K562 (cell line): ENCODE data around the gene KLK3. TPM values are rescaled to one million over a fixed set of nuclear protein-coding genes. Genes with fewer than 3 reads are reported as not detected.

Experiments used
- CREBBP ChIP-seq: IDR thresholded peaks from one replicate; pipeline ENCODE4 v1.6.1; 2012; ENCODE audit warnings: low read depth, mild to moderate bottlenecking, control low read depth, inconsistent platforms, low read length
- DPF2 ChIP-seq: fragments of 450-650 bp; IDR thresholded peaks from 2 replicates; pipeline ENCODE4 v1.6.1; 2016
- GATAD2B ChIP-seq: fragments of 450-650 bp; IDR thresholded peaks from 2 replicates; pipeline ENCODE4 v1.6.1; 2017; ENCODE audit warnings: mild to moderate bottlenecking, borderline replicate concordance
- GTF2B ChIP-seq: IDR thresholded peaks from 2 replicates; pipeline ENCODE4 v1.6.1; 2011; ENCODE audit not compliant: insufficient read length; ENCODE audit errors: extremely low read depth
- HDGF ChIP-seq: fragments of 450-650 bp; IDR thresholded peaks from 2 replicates; pipeline ENCODE4 v1.6.1; 2016
- ILK ChIP-seq: fragments of 450-650 bp; IDR thresholded peaks from 2 replicates; pipeline ENCODE4 v1.6.1; 2016; ENCODE audit warnings: missing genetic modification characterization, low read depth, mild to moderate bottlenecking, missing compliant biosample characterization, moderate library complexity, borderline replicate concordance
- OTX1 ChIP-seq: fragments of 450-650 bp; formaldehyde crosslinking; IDR thresholded peaks from 2 replicates; pipeline ENCODE4 v1.4.0; 2022; ENCODE audit warnings: mild to moderate bottlenecking
- POLR2A ChIP-seq: fragments of 450-650 bp; conservative IDR thresholded peaks from 2 replicates; pipeline ENCODE4 v1.6.1; 2016
- POLR2AphosphoS5 ChIP-seq: IDR thresholded peaks from 2 replicates; pipeline ENCODE4 v1.6.1; 2011; ENCODE audit warnings: mild to moderate bottlenecking, low read depth, low read length, moderate library complexity; ENCODE audit not compliant: control insufficient read depth, insufficient read depth
- SMARCA5 ChIP-seq: fragments of 450-650 bp; IDR thresholded peaks from 2 replicates; pipeline ENCODE4 v1.6.1; 2016
- SP2 ChIP-seq: IDR thresholded peaks from 2 replicates; pipeline ENCODE4 v1.6.1; 2011; ENCODE audit warnings: mild to moderate bottlenecking, low read depth, low read length, moderate library complexity; ENCODE audit not compliant: poor library complexity, severe bottlenecking; ENCODE audit errors: extremely low read depth
- TCFL5 ChIP-seq: fragments of 250-450 bp; sonication (Bioruptor Pico); conservative IDR thresholded peaks from 2 replicates; pipeline ENCODE4 v1.6.1; 2021; ENCODE audit warnings: mild to moderate bottlenecking, moderate library complexity, matching md5 sums
- THRAP3 ChIP-seq: fragments of 450-650 bp; IDR thresholded peaks from 2 replicates; pipeline ENCODE4 v1.6.1; 2016; ENCODE audit warnings: mild to moderate bottlenecking, inconsistent platforms, borderline replicate concordance
- polyA plus RNA-seq, 8 experiments: library from polyadenylated mRNA; depleted of rRNA in 4 of 8; stranded (reverse) in 5 of 8; unstranded in 3 of 8; fragments of >200 nt; fragmentation: Nextera tagmentation in 2 of 8; fragmentation: Illumina TruSeq in 1 of 8; extraction: Ambion mirVana in 2 of 8; extraction: Trizol in 1 of 8; gene quantifications; 2 replicates each; pipeline versions ENCODE4 v1.2.1 to v1.2.3, GENCODE V29; 2011 to 2014; ENCODE audit warnings: inconsistent platforms in 1 of 8, missing spikeins in 1 of 8
- total RNA-seq, 7 experiments: library from RNA; depleted of rRNA in 6 of 7; stranded (reverse); fragments of >200 nt in 6 of 7; fragmentation: Illumina TruSeq in 2 of 7; extraction: Trizol in 2 of 7; gene quantifications; 2 replicates each; pipeline versions ENCODE4 v1.2.1 to v1.2.3, GENCODE V29; 2011 to 2021; ENCODE audit warnings: low replicate concordance in 1 of 7
- TF ChIP-seq, protein P1 (sequence below), 2 experiments: IDR thresholded peaks in 1 of 2; conservative IDR thresholded peaks in 1 of 2; 2 replicates each; pipeline ENCODE4 v1.6.1; 2016; ENCODE audit warnings: low read depth in 2 of 2, mild to moderate bottlenecking in 1 of 2, missing compliant biosample characterization in 1 of 2, missing genetic modification characterization in 1 of 2, moderate library complexity in 1 of 2
- TF ChIP-seq, protein P2 (sequence below): IDR thresholded peaks from 2 replicates; pipeline ENCODE4 v1.6.1; 2012; ENCODE audit warnings: low read depth, low read length, improper control_type of control experiment, borderline replicate concordance
- TF ChIP-seq, protein P3 (sequence below), 2 experiments: IDR thresholded peaks; 2 replicates each; pipeline ENCODE4 v1.6.1; 2011; ENCODE audit warnings: borderline replicate concordance in 1 of 2, control low read depth in 1 of 2, low read depth in 1 of 2, low read length in 1 of 2, mild to moderate bottlenecking in 1 of 2, mixed read lengths in 1 of 2, moderate library complexity in 1 of 2; ENCODE audit not compliant: insufficient read depth in 1 of 2, insufficient read length in 1 of 2, poor library complexity in 1 of 2, severe bottlenecking in 1 of 2; ENCODE audit errors: extremely low read depth in 1 of 2
- TF ChIP-seq, protein P4 (sequence below): fragments of 450-650 bp; formaldehyde crosslinking; IDR thresholded peaks from 2 replicates; pipeline ENCODE4 v1.4.0; 2020; ENCODE audit warnings: mild to moderate bottlenecking, moderate library complexity

Gene KLK3
- total and polyA plus RNA-seq, 9 of the 15 experiments (the other 6 are each of a cell fraction or from before 2014, with no cell fraction given): not detected

GRCh38 chr19:50835785-50836542 is 18.8 kb upstream of the KLK3 start (continued):
- TF ChIP-seq, protein P1, sequence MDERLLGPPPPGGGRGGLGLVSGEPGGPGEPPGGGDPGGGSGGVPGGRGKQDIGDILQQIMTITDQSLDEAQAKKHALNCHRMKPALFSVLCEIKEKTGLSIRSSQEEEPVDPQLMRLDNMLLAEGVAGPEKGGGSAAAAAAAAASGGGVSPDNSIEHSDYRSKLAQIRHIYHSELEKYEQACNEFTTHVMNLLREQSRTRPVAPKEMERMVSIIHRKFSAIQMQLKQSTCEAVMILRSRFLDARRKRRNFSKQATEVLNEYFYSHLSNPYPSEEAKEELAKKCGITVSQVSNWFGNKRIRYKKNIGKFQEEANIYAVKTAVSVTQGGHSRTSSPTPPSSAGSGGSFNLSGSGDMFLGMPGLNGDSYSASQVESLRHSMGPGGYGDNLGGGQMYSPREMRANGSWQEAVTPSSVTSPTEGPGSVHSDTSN (CRISPR knock-in tag; IDR thresholded peaks at IDR 0.05; ENCODE audit: low read depth): no peak
- TF ChIP-seq, protein P1 (tag; conservative IDR thresholded peaks at IDR 0.05; ENCODE audit: low read depth): no peak
- peak; percentile 65; the same call in 1 of the 2 replicates for TF ChIP-seq GATAD2B
- TF ChIP-seq SP2: no peak
- TF ChIP-seq, protein P2, sequence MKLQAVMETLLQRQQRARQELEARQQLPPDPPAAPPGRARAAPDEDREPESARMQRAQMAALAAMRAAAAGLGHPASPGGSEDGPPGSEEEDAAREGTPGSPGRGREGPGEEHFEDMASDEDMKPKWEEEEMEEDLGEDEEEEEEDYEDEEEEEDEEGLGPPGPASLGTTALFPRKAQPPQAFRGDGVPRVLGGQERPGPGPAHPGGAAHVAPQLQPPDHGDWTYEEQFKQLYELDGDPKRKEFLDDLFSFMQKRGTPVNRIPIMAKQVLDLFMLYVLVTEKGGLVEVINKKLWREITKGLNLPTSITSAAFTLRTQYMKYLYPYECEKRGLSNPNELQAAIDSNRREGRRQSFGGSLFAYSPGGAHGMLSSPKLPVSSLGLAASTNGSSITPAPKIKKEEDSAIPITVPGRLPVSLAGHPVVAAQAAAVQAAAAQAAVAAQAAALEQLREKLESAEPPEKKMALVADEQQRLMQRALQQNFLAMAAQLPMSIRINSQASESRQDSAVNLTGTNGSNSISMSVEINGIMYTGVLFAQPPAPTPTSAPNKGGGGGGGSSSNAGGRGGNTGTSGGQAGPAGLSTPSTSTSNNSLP: no peak
- TF ChIP-seq CREBBP: no peak
- TF ChIP-seq, protein P3, sequence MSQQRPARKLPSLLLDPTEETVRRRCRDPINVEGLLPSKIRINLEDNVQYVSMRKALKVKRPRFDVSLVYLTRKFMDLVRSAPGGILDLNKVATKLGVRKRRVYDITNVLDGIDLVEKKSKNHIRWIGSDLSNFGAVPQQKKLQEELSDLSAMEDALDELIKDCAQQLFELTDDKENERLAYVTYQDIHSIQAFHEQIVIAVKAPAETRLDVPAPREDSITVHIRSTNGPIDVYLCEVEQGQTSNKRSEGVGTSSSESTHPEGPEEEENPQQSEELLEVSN (IDR thresholded peaks at IDR 0.05; ENCODE audit: borderline replicate concordance in 1 of 2, extremely low read depth in 1 of 2, insufficient read depth in 1 of 2, insufficient read length in 1 of 2, low read depth in 1 of 2, low read length in 1 of 2, poor library complexity in 1 of 2, severe bottlenecking in 1 of 2): peak; percentile 38 to 62
- TF ChIP-seq DPF2: no peak
- TF ChIP-seq GTF2B: no peak
- no peak for TF ChIP-seq THRAP3
- no peak for TF ChIP-seq ILK (tag)
- TF ChIP-seq HDGF: 0 out of 2 replicates have a peak, but pooled peaks have one; percentile 45
- peak; percentile 40; the same call in 1 of the 2 replicates for TF ChIP-seq OTX1 (CRISPR knock-in tag)
- TF ChIP-seq, protein P4, sequence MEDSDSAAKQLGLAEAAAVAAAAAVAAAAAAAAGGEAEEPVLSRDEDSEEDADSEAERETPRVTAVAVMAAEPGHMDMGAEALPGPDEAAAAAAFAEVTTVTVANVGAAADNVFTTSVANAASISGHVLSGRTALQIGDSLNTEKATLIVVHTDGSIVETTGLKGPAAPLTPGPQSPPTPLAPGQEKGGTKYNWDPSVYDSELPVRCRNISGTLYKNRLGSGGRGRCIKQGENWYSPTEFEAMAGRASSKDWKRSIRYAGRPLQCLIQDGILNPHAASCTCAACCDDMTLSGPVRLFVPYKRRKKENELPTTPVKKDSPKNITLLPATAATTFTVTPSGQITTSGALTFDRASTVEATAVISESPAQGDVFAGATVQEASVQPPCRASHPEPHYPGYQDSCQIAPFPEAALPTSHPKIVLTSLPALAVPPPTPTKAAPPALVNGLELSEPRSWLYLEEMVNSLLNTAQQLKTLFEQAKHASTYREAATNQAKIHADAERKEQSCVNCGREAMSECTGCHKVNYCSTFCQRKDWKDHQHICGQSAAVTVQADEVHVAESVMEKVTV: no peak
- no peak for TF ChIP-seq POLR2AphosphoS5
- no peak for TF ChIP-seq TCFL5 (CRISPR knock-in tag)
- peak; percentile 83 for TF ChIP-seq POLR2A
- no peak for TF ChIP-seq SMARCA5
